ENCODE data around the gene SLC29A3.
"Not testable (repeated sequence)": the region's sequence is repeated elsewhere in the genome, so short reads cannot be mapped to it uniquely, and the experiment has no call there.

Gene SLC29A3

DNA sequence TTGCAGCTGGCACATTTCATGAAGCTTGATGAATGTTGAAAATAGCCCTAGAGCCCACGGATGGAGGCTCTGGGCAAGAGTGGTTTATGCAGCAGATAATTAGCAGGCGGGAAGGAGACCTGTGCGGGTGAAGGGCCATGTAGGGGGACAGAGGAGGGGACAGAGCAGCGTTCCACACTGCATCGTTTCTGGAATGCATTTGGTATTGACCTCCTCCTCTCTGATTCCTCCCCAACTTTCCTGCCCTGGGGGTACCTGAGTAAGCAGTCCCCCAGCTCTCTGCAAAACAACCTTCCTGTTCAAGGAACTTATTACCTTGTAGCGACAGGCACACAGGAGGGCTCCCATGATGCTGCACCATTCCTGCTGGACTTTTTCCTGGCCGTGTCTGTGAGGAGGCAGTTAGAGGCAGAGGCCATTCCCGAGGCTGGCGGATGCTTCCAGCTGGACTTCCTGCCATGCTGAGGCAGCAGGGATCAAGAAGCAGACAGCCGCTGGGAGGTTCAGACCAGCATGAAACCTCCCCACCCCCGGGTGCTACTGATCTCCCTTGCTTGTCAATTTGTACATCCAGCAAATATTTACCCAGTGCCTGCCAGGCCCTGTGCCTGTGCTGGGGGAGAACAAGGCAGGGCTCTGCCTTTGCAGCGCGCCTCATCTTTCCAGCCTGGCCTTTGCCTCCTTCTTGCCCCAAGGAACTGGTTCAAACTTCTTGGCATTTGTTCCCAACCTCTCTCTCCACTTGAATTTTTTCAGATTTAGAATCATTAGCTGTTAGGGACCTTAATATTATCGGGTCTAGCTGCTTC, 28.7 kb downstream of the SLC29A3 start:
- no peak for DNase-seq (ENCODE audit: low read depth)

DNA sequence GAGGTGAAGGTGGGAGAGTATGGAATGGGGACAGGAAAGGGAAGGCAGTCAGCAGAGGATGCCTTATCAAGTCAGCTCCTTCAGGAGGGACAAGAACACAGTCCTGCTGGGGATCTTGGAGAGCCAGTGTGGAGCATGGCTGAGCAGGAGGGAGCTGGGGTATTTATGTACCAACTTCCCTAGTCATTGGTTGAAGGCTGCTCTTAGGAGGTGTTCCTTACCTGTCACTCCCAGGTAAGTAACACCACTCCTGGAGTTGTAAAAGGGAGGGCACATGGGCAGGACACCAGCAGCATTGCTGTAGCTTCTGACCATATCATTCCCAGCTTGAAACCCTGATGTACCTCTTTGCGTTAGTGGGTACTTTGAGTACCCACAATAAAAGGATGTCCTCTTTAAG, 29.8 kb downstream of the SLC29A3 start:
- no peak for DNase-seq (ENCODE audit: low read depth)

DNA sequence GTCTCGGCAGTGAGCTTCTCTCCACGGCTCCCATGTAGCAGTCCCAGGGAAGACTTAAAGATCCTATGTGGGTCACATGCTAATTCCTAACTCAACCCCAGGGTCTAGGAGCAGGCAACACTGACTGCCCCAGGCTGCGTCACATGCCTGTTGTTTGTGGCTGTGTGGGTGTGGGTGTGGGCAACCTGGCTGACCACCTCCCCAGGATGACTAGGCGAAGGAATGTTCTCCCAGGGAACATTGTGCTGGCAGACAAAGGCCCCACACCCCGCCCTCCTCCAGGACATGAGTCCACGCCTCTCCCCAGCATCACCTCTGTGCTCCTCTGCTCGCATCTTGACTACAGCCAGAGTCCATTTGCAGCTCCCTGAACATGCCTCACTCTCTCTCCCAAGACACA, 30.3 kb downstream of the SLC29A3 start:
- DNase-seq (ENCODE audit: low read depth) = no peak

DNA sequence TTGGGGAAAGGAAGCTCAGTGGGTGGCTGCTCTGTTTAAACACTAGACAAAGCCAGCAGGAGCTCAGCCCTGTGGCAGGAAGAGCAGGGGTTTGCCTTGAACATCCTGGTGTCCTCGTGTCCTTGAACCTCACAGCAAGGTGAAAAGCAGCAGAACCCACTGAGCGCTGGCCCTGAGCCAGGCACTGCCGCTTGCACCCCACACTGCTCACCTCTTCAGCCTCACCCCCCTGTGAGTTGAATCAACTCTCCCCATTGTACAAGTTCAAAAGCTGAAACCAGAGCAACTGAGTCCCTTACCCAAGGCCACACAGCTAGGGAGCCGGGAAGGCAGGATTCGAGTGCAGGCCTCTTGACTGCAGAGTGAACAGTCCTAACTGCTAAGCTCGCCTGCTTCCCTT, 32.0 kb downstream of the SLC29A3 start:
- DNase-seq (ENCODE audit: low read depth) = no peak

DNA sequence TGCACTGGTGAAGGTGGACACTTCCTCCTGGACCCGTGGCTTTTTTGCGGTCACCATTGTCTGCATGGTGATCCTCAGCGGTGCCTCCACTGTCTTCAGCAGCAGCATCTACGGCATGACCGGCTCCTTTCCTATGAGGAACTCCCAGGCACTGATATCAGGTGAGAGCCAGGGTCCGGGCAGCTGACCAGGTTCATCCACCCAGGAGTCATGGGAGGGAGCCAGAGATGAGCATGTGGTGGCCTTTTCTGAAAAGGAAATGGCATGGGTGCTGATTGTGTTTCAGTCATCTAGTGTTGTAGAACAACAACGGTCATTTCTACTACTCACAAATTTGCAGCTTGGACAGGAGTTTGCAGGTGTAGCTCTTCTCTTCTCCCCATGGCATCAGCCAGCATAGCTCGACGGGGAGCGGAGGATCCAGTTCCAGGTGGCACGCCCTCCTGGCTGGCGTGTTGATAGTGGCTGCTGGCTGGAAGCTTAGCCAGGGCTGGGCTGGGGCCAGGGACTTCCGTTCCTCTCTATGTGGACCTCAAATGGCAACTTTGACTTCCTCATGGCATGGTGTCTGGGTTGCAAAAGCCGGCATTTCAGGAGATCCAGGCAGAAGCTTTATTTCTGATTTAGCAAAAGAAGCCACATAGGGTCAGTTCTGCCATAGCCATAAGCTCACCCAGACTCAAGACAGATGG, 32.7 kb downstream of the SLC29A3 start:
- DNase-seq (ENCODE audit: low read depth) = no peak

DNA sequence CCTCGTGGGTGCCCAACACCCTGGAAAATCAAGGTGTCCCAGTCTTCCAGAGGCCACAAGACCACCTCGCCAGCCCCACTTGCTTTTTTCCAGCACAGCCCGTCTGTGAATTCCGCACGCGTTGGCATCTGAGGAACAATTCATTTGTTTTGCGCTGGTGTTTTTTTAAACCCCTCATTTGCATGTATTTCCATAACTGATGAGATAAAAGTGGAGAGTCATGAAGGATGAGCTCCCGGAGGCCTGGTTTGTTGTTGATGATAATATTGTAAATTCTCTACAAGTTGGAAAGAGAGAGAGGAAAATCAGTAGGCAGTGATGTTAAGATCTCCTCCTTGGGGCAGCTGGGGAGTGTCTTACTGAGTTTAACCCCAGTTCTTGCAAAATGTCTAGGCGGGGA, 34.6 kb downstream of the SLC29A3 start:
- no peak for DNase-seq (ENCODE audit: low read depth)

DNA sequence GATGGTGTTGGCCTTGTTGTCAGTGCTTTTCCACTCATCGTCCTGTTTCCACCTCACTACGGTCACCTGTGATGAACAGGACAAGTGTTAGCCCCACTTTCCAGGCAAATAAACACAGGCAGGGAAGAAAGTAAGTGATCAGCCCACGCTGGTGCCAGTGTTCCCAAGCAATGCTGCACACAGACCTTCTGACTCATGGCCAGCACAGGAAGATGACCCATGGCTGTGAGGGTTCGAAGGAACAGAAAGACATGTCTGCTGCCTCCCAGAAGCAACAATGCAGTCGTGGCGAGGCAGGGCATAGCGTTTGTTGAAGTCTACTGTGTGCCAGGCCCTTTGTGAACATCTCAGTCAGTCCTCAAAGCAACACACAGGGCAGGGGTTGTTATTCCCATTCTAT, 35.7 kb downstream of the SLC29A3 start:
- DNase-seq (ENCODE audit: low read depth) = no peak

DNA sequence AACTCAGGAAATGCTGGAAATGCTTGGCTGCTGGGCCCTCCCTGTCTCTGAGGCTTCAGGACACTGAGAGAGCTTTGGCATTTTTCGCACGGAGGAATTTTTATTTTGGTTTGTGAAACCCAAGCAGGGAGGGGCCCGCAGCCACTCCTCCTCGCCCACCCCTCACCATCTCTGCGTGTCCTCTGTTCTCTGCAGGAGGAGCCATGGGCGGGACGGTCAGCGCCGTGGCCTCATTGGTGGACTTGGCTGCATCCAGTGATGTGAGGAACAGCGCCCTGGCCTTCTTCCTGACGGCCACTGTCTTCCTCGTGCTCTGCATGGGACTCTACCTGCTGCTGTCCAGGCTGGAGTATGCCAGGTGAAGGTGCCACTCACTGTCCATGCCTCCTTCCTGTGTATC, 36.8 kb downstream of the SLC29A3 start:
- no peak for DNase-seq (ENCODE audit: low read depth)

DNA sequence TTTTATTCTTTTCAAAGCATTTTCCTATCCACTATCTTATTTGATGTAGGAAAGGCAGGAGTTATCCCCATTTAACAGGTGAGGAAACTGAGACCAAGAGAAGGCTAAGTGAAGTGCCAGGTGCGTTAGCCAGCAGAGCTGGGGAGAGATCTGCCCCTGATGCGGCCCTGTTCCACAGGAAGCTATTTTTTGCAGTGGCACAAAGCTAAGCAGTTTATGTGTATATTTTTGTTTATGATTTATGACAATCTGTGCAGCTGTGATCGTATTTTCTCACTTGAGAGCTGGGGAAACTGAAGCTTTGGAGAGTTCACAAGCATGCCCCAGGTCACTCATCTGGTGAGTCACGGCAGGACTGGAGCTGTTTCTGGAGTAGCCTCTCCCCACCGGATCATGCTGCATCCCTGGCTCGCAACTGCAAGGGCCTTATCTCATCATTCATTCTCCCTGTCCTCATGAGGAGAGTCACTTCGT, 38.8 kb downstream of the SLC29A3 start:
- no peak for DNase-seq (ENCODE audit: low read depth)

DNA sequence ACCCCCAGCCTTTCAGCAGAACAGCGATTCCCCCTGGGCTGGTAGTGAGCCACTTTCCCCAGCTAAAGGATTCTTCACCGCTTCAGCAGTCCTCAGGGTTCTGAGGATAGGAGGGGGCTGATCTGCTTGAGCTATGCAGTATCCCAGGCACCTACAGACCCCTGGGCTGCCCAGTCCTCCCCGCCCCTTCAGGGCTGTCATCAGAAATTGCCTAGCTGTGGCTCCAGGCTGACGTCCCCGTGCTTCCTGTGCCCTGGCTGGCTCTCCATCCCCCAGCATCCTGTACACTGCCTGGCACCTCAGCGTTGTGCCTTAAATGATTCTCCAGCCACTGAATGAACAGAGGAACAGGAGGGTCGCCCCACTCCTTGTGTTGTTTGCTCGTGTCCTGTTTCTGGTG, 39.2 kb downstream of the SLC29A3 start:
- no peak for DNase-seq (ENCODE audit: low read depth)

DNA sequence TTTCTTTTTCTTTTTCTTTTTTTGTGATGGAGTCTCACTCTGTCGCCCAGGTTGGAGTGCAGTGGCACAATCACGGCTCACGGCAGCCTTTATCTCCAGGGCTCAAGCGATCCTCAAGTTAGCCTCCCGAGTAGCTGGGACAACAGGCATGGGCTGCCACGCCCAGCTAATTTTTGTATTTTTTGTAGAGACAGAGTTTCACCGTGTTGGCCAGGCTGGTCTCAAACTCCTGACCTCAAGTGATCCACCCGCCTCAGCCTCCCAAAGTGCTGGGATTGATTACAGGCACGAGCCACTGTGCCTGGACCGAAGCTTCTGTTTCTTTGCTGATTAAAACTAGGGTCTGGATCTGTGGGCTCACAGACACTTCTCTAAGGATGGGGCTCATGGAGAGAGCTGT, 39.8 kb downstream of the SLC29A3 start:
- DNase-seq (ENCODE audit: low read depth) = not testable (repeated sequence)

DNA sequence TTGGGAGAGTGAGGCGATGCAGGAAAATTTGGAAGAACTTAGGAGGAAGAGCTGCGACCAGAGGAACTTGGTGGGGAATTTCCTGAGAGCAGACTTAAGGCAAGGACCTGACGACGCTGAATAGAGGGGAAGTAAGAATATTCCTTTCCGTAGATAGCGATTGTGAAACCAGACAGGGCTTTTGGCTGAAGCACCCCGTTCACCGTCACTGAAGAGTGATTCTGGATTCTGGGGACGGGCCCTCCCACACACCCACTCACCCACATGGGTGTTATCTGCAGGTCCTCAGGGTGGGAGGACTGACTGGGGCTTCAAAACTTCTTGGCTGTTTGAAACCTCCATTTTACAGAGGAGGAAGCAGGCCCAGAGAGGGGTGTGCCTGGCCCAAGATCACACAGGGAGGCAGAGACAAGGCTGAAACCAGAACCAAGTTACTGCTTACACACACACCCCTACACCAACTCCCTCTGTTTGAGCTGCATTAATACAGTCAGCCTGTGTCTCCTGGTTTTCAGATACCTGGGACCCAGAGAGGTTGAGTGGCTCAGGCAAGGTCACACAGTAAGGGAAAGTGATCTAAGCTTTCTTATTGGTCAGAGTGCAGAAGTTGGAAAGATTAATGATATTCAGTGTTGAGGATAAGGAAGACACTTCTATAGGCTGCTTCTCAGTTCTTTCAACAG, 40.4 kb downstream of the SLC29A3 start:
- no peak for DNase-seq (ENCODE audit: low read depth)

DNA sequence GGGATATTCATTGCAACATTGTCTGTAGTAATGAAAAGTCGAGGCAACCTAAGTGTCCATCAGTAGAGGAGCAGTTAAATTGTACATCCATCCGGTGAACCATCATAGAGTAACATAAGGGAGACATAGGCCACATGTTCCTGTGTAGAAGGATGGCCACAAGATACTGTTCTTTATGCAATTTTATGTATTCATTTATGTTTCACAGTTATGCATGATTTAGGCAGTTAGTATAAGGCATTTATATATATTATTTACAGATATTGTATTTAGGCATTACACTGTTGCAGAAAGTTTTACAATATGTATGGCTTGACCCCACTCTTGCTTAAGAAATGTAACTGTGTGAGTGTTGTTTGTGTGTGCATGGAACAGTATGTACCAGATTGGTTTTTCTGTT, 41.7 kb downstream of the SLC29A3 start:
- DNase-seq (ENCODE audit: low read depth) = no peak

DNA sequence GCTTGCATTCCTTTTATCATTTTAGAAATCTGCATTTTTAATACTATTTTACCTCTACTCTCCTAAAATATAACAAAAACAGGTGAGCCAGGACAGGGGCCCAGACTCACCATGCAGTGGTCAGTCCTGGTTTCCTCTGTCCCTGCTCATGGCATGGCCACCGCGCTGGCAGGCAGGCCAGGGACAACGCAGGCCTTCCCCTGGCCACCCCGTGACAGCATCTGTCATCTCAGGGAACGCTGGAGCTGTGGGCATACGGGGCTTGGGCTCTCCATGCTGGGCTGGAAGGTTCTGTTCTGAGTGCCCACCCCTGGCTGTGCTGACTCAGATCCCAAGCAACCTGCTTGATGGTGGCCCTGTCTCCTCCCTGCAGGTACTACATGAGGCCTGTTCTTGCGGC, 42.5 kb downstream of the SLC29A3 start:
- no peak for DNase-seq (ENCODE audit: low read depth)

DNA sequence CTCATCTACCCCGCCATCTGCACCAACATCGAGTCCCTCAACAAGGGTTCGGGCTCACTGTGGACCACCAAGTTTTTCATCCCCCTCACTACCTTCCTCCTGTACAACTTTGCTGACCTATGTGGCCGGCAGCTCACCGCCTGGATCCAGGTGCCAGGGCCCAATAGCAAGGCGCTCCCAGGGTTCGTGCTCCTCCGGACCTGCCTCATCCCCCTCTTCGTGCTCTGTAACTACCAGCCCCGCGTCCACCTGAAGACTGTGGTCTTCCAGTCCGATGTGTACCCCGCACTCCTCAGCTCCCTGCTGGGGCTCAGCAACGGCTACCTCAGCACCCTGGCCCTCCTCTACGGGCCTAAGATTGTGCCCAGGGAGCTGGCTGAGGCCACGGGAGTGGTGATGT, 43.1 kb downstream of the SLC29A3 start:
- DNase-seq (ENCODE audit: low read depth) = no peak

DNA sequence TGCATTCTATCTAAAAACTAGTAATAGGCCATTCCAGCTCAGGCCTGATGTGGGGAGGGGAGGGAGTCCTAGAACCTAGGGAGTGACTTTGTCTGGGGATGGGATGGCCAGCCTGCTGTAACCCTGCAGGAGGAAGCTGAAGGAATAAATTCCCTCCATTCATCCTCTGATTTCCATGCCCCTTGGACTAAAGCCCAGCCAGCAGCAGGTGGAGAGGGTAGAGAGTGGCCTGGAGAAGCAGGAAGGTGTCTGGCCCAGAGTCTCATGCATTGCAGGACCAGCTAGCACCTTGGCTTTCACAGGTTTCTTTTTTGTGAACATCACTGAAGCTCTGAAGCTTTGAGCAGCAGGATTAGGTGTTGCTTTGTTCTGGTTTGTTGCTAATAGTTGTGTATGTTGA, 44.9 kb downstream of the SLC29A3 start:
- no peak for DNase-seq (ENCODE audit: low read depth)

DNA sequence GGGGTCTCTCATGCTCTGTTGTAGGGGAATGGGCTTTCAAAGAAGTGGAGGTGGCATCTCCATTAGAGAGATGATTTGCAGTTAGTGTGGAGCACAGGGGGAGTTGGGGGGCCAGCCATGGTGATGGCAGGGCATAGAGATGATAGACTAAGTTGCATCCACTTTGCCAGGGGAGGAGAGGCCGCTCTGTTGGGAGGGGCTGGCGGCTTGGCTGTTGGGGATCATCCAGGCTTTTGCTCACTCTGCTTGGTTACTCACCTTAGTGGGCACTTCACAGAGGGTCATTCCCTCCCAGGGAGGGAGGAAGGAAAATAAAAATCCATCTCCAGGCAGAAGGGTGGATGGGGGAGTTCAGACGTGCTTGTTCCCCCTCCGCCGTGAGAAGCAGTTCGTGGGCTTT, 46.3 kb downstream of the SLC29A3 start:
- DNase-seq (ENCODE audit: low read depth) = no peak

DNA sequence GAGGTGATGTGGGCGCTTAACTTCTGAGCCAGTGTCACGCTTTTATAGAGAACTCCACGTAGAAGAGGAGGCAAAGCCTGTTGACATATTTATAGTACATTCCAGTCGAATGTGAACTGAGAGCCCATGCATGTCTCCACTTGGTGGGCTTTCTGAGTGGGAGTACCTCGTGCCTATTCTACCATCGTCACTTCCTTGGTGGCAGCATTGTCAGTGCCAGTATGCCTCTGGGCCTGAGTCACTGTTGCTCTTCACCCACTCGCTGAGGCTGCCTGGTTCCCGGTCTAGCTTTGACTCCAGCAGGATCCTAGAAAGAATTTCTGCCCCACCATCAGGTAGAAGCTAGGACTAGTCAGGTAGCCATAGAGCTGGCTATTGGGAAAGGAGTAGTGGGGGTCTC, 47.6 kb downstream of the SLC29A3 start:
- DNase-seq (ENCODE audit: low read depth) = no peak

DNA sequence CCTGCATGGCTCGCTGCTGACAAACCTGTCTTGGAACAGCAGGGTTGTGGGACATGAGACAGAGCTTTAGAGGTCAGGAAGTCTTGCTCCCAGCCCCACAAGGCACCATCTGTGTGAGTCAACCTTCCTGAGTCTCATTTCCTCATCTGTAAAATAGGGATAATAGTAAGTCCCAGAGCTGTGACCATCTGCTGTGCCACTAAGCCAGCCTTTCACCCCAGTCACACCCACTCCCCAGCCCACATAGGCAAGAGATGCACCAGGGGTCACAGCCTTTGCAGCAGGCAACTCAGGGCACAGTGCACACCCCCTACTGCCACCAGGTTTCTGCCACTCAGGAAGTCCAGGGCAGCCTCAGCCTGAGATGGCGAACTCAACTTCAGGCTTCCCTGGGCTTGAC, 48.2 kb downstream of the SLC29A3 start:
- DNase-seq (ENCODE audit: low read depth) = no peak

DNA sequence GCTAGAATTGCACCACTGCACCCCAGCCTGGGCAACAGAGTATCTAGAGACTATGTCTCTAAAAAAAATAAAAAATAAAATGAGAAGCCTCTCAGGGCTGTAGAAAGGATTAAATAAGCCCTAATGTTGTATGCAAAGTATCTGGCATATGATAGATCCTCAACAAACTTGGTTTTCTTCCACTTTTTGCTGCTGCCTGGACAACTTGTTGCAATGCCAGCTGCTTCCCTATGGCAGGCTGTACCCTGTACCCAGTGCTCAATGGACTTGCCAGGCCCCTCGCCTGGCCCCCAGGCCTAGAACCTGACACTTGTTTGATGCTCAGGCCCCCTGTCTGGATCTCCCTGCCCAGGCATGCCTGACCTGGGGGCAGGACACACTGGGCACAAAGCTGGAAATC, 49.1 kb downstream of the SLC29A3 start:
- DNase-seq (ENCODE audit: low read depth) = no peak

DNA sequence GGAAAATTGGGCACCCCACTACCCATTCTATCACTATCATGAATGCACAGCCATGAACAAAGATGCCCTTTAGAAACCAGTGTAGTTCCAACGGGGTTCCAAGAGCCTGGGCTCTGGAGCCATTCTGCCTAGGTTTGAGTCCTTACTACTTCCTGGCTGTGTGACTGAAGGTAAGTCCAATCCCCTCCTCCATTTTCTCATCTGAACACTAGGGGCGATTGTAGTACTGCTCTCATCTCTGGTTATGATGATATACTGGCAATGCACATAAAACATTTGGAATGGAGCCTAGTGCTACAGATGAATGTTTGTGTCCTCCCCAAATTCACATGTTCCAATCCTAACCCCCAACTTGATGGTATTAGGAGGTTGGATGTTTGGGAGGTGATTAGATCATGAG, 49.6 kb downstream of the SLC29A3 start:
- no peak for DNase-seq (ENCODE audit: low read depth)

DNA sequence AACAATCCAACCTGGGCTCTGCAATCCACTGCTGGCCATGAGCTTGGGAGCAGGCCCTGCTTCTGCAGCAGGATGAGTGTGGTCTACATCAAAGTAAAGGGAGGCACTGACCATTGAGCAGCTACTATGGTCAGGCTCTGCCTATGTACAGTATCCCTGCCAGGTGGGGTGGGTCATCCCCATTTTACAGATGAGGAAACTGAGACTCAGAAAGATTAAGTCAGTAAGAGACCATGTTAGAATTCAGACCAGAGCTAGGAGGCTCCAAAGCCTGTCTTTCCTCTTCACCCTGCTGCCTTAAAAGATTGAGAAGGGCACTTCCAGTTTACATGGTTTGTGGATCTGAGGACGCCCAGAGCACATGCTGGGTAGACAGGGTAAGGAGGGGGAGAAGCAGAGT, 50.5 kb downstream of the SLC29A3 start:
- DNase-seq (ENCODE audit: low read depth) = no peak

DNA sequence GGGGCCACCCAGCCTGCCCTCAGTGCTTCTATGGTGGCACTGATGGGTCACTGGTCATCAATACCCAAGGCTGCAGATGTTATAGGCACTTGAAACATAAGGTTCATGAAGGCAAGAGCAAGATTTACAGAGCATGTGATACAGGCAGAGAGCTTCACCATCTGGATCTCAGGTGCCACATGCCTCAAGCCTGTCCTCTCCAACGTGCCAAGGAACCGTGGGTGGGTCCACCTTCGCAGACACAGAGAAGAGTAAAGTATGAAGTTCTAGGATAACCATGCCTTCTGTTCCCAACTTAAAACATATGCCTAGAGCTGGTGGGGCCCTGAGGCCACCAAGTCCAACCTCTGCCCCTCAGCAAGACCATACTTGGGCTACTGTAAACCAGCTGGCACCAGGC, 51.0 kb downstream of the SLC29A3 start:
- DNase-seq (ENCODE audit: low read depth) = no peak

Data from non-pigmented ciliary epithelial cell (primary cell).